Measurements from ENCODE around the gene RPS21. TPM values are rescaled to one million over a fixed set of nuclear protein-coding genes. Genes with fewer than 3 reads are reported as not detected.
A peak's percentile ranks its signal among the peaks of the same experiment; 100 is the strongest.

Gene RPS21
- total RNA-seq, 2 experiments from 2014 or later: 1,751 to 1,764 TPM

GRCh38 chr20:62387219-62387913, 463 bp downstream of the RPS21 start:
- no peaks in the 10 kb centered on the region for H3K9me3 Mint-ChIP-seq
- ChIA-PET CTCF (interaction anchor here (0.5 to 1.2 kb wide), 4 partner anchors 22 to 229 kb away, joined by 3 to 5 read pairs (median 4); no protein-coding TSS in a partner anchor), POLR2A (interaction anchor here (0.7 to 2.2 kb wide), 11 partner anchors 13 to 409 kb away, joined by 3 to 13 read pairs (median 3); partner anchors contain the start of genes ADRM1, MRGBP and TAF4)
- peaks cover 50% of the 10 kb centered on the region for H3K36me3 Mint-ChIP-seq (ENCODE audit: low read depth)
- H3K4me1 Mint-ChIP-seq: peaks cover 53% of the 10 kb centered on the region
- peak overlapping the region; percentile 93 for H3K4me3 Mint-ChIP-seq
- DNase-seq: no peak
- H3K27ac Mint-ChIP-seq: peak overlapping the region; percentile 88
- H3K27me3 Mint-ChIP-seq: no peaks in the 10 kb centered on the region

- DNase-seq: no peak
- Mint-ChIP-seq H3K9me3 (no peaks in the 10 kb centered on the region), H3K4me3 (peak overlapping the region; percentile 93), H3K27ac (peak overlapping the region; percentile 88), H3K4me1 (peaks cover 48% of the 10 kb centered on the region), H3K36me3 (ENCODE audit: low read depth) (peaks cover 50% of the 10 kb centered on the region), H3K27me3 (no peaks in the 10 kb centered on the region)
- CTCF ChIA-PET: no interaction called here
- POLR2A ChIA-PET: interaction anchor here (0.7 to 1.6 kb wide), 5 partner anchors 12 to 322 kb away, joined by 3 to 5 read pairs (median 3); partner anchors contain the start of gene TAF4
These were observed 1.2 kb downstream of the RPS21 start for GRCh38 chr20:62387933-62388635.

GRCh38 chr20:62388839-62389600, 2.1 kb downstream of the RPS21 start:
- H3K4me3 Mint-ChIP-seq: peak overlapping the region; percentile 93

GRCh38 chr20:62389601-62390087, 2.7 kb downstream of the RPS21 start:
- Mint-ChIP-seq H3K4me3 (no peak overlapping the region), H3K4me1 (peaks cover 39% of the 10 kb centered on the region), H3K27me3 (no peaks in the 10 kb centered on the region), H3K9me3 (no peaks in the 10 kb centered on the region), H3K36me3 (ENCODE audit: low read depth) (peaks cover 48% of the 10 kb centered on the region), H3K27ac (no peak overlapping the region)
- ChIA-PET POLR2A (interaction anchor here (0.9 to 1.6 kb wide), 2 partner anchors 10 to 18 kb away, joined by 3 to 5 read pairs; no protein-coding TSS in a partner anchor), CTCF (no interaction called here)
- DNase-seq: no peak

More at GRCh38 chr20:62388839-62389600, 2.1 kb downstream of the RPS21 start:
- Mint-ChIP-seq H3K36me3 (ENCODE audit: low read depth) (peaks cover 50% of the 10 kb centered on the region), H3K27ac (peak overlapping the region; percentile 61), H3K9me3 (no peaks in the 10 kb centered on the region), H3K27me3 (no peaks in the 10 kb centered on the region), H3K4me1 (peaks cover 44% of the 10 kb centered on the region)
- POLR2A ChIA-PET: interaction anchor here (0.9 to 1.6 kb wide), 2 partner anchors 11 to 19 kb away, joined by 3 to 5 read pairs; no protein-coding TSS in a partner anchor
- CTCF ChIA-PET: no interaction called here
- DNase-seq: no peak

- Mint-ChIP-seq H3K27ac (no peak overlapping the region), H3K27me3 (no peaks in the 10 kb centered on the region), H3K9me3 (no peaks in the 10 kb centered on the region), H3K4me1 (peaks cover 32% of the 10 kb centered on the region), H3K36me3 (ENCODE audit: low read depth) (peaks cover 48% of the 10 kb centered on the region), H3K4me3 (no peak overlapping the region)
- DNase-seq: no peak
- ChIA-PET CTCF (interaction anchor here (1.1 kb wide), 1 partner anchor 8 kb away, joined by 3 read pairs; no protein-coding TSS in a partner anchor), POLR2A (no interaction called here)
These were observed 3.6 kb downstream of the RPS21 start for GRCh38 chr20:62390317-62391164.

- Mint-ChIP-seq H3K36me3 (ENCODE audit: low read depth) (peaks cover 44% of the 10 kb centered on the region), H3K4me1 (peaks cover 24% of the 10 kb centered on the region), H3K9me3 (no peaks in the 10 kb centered on the region), H3K27ac (no peak overlapping the region), H3K4me3 (no peak overlapping the region), H3K27me3 (no peaks in the 10 kb centered on the region)
- ChIA-PET POLR2A (no interaction called here), CTCF (interaction anchor here (1.1 kb wide), 1 partner anchor 9 kb away, joined by 3 read pairs; no protein-coding TSS in a partner anchor)
- DNase-seq: no peak
These were observed 4.5 kb downstream of the RPS21 start for GRCh38 chr20:62391165-62392076.

GRCh38 chr20:62392077-62392418, 5.1 kb downstream of the RPS21 start:
- Mint-ChIP-seq H3K36me3 (ENCODE audit: low read depth) (peaks cover 41% of the 10 kb centered on the region), H3K9me3 (no peaks in the 10 kb centered on the region), H3K4me1 (peaks cover 24% of the 10 kb centered on the region), H3K4me3 (no peak overlapping the region), H3K27me3 (no peaks in the 10 kb centered on the region), H3K27ac (no peak overlapping the region)
- CTCF ChIA-PET: interaction anchor here (1.1 kb wide), 1 partner anchor 9 kb away, joined by 3 read pairs; no protein-coding TSS in a partner anchor
- POLR2A ChIA-PET: no interaction called here
- no peak for DNase-seq

- DNase-seq: no peak
- no peaks in the 10 kb centered on the region for H3K27me3 Mint-ChIP-seq
- no peak overlapping the region for H3K4me3 Mint-ChIP-seq
- no peaks in the 10 kb centered on the region for H3K9me3 Mint-ChIP-seq
- CTCF ChIA-PET: no interaction called here
- H3K27ac Mint-ChIP-seq: no peak overlapping the region
- H3K36me3 Mint-ChIP-seq (ENCODE audit: low read depth): peaks cover 39% of the 10 kb centered on the region
- POLR2A ChIA-PET: no interaction called here
- peaks cover 21% of the 10 kb centered on the region for H3K4me1 Mint-ChIP-seq
These were observed 5.9 kb downstream of the RPS21 start for GRCh38 chr20:62392621-62393334.

GRCh38 chr20:62393335-62393665, 6.4 kb downstream of the RPS21 start:
- ChIA-PET POLR2A (no interaction called here), CTCF (no interaction called here)

GRCh38 chr20:62393830-62394229, 6.9 kb downstream of the RPS21 start:
- POLR2A ChIA-PET: no interaction called here
- H3K4me3 Mint-ChIP-seq: no peak overlapping the region

More at GRCh38 chr20:62393335-62393665, 6.4 kb downstream of the RPS21 start:
- no peak for DNase-seq
- no peaks in the 10 kb centered on the region for H3K9me3 Mint-ChIP-seq
- H3K36me3 Mint-ChIP-seq (ENCODE audit: low read depth): peaks cover 37% of the 10 kb centered on the region
- H3K27ac Mint-ChIP-seq: no peak overlapping the region
- H3K4me1 Mint-ChIP-seq: peaks cover 15% of the 10 kb centered on the region
- H3K4me3 Mint-ChIP-seq: no peak overlapping the region
- no peaks in the 10 kb centered on the region for H3K27me3 Mint-ChIP-seq

More at GRCh38 chr20:62393830-62394229, 6.9 kb downstream of the RPS21 start:
- peaks cover 32% of the 10 kb centered on the region for H3K36me3 Mint-ChIP-seq (ENCODE audit: low read depth)
- CTCF ChIA-PET: no interaction called here
- H3K27me3 Mint-ChIP-seq: no peaks in the 10 kb centered on the region
- H3K4me1 Mint-ChIP-seq: peaks cover 10% of the 10 kb centered on the region
- H3K9me3 Mint-ChIP-seq: no peaks in the 10 kb centered on the region
- DNase-seq: no peak
- H3K27ac Mint-ChIP-seq: no peak overlapping the region
